Breast epithelium (tissue), 4 donors: ENCODE measurements around the gene STYK1. TPM values are rescaled to one million over a fixed set of nuclear protein-coding genes. Genes with fewer than 3 reads are reported as not detected.

Source experiments
- DNase-seq, 2 donors: peaks; one replicate each; pipeline ENCODE4 v3.0.0-alpha.2; 2019; ENCODE audit warnings: low spot score in 2 of 2
- H3K27ac ChIP-seq, 2 donors: fragments of 200-600 bp; sonication (generic) in 1 of 2; one replicate each; pipeline ENCODE4 v1.5.1; 2016 to 2019; ENCODE audit warnings: mild to moderate bottlenecking in 1 of 2
- H3K27me3 ChIP-seq, 2 donors: fragments of 200-600 bp; sonication (generic) in 1 of 2; one replicate each; pipeline versions ENCODE4 v1.5.1 to v1.6.0; 2017 to 2019; ENCODE audit warnings: control low read depth in 1 of 2, mild to moderate bottlenecking in 1 of 2
- H3K36me3 ChIP-seq: fragments of 200-600 bp; one replicate; pipeline ENCODE4 v1.5.1; 2019
- H3K4me1 ChIP-seq, 2 donors: fragments of 200-600 bp; sonication (generic); one replicate each; pipeline ENCODE4 v1.5.1; 2016 to 2019; ENCODE audit warnings: control low read depth in 1 of 2
- H3K4me3 ChIP-seq, 3 donors: fragments of 200-600 bp; sonication (generic); 1 replicate in 2 of 3; 2 replicates in 1 of 3; pipeline ENCODE4 v1.5.1; 2016 to 2019; ENCODE audit warnings: mild to moderate bottlenecking in 3 of 3, moderate library complexity in 2 of 3
- H3K9me3 ChIP-seq, 2 donors: fragments of 200-600 bp; sonication (generic) in 1 of 2; one replicate each; pipeline ENCODE4 v1.5.1; 2016 to 2019; ENCODE audit warnings: control low read depth in 1 of 2
- CTCF ChIP-seq, 3 donors: fragments of 450-650 bp; IDR thresholded peaks; one replicate each; pipeline ENCODE4 v1.5.1; 2016 to 2017; ENCODE audit warnings: antibody characterized with exemption in 3 of 3, mild to moderate bottlenecking in 3 of 3, moderate library complexity in 3 of 3
- POLR2A ChIP-seq: fragments of 450-650 bp; IDR thresholded peaks from one replicate; pipeline ENCODE4 v1.6.1; 2016; ENCODE audit warnings: antibody characterized with exemption, mild to moderate bottlenecking, moderate library complexity
- POLR2AphosphoS5 ChIP-seq, 3 donors: sonication (generic); formaldehyde crosslinking; IDR thresholded peaks; one replicate each; pipeline ENCODE4 v1.6.1; 2017; ENCODE audit warnings: antibody characterized with exemption in 3 of 3
- intact Hi-C: fragments of 100-400 bp; cut with DNase I; formaldehyde crosslinking; loops from one replicate; pipeline ENCODE4 v1.15.1; 2023; ENCODE audit warnings: low total_unique reads
- total RNA-seq, 3 donors: library from RNA; depleted of rRNA; stranded (reverse); fragments of >200 nt; gene quantifications; one replicate each; pipeline ENCODE4 v1.1.0, GENCODE V29; 2016

STYK1 gene
- total RNA-seq, 3 donors from 2014 or later = 0.32 to 4.9 (median 3.5) TPM

DNA sequence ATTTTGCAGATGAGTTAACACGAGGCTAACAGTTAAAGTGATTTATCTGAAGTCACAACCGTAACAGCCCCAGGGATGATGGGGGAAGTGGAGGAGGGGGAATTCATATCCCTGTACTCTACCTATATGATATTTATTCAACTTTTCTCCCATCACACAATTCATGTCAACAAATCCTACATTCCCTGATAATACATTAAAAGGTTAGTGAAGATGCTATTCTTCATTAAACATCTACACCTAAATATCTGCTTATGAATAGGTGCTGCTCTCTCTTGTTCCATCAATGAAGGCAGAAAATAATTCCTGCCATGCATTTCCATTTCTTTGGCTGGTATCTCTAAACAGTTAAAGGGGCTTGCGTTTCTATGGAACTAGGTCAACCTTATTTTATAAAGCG is 42.4 kb upstream of the STYK1 start:
- no peak for DNase-seq
- Histone ChIP-seq H3K27ac (peak overlapping the region; percentile 81 to 100), H3K36me3 (peaks cover 2% of the 10 kb centered on the region), H3K27me3 (no peaks in the 10 kb centered on the region), H3K9me3 (no peaks in the 10 kb centered on the region), H3K4me3 (peak overlapping the region in 2 of 3 donors; percentile 14 to 48), H3K4me1 (peaks cover 0 to 18% of the 10 kb centered on the region in 2 donors)
- TF ChIP-seq POLR2A (no peak), POLR2AphosphoS5 (IDR thresholded peaks at IDR 0.05) (no peak), CTCF (IDR thresholded peaks at IDR 0.05) (no peak)
- intact Hi-C loops = no loop called here

GRCh38 chr12:10715491-10715890 is 41.6 kb upstream of the STYK1 start:
- H3K27ac ChIP-seq = peak overlapping the region; percentile 81 to 100
- H3K4me1 ChIP-seq = peaks cover 0 to 18% of the 10 kb centered on the region in 2 donors
- no peak for DNase-seq
- H3K4me3 ChIP-seq = no peak overlapping the region
- TF ChIP-seq CTCF (IDR thresholded peaks at IDR 0.05) (no peak), POLR2AphosphoS5 (IDR thresholded peaks at IDR 0.05) (no peak), POLR2A (no peak)
- intact Hi-C loops = no loop called here
- no peaks in the 10 kb centered on the region for H3K27me3 ChIP-seq
- H3K9me3 ChIP-seq = no peaks in the 10 kb centered on the region
- peaks cover 6% of the 10 kb centered on the region for H3K36me3 ChIP-seq

- H3K4me3 ChIP-seq = no peak overlapping the region
- H3K4me1 ChIP-seq = no peaks in the 10 kb centered on the region
- H3K27ac ChIP-seq = peak overlapping the region in 1 of 2 donors; percentile 20
- peaks cover 6% of the 10 kb centered on the region for H3K36me3 ChIP-seq
- H3K27me3 ChIP-seq = no peaks in the 10 kb centered on the region
- intact Hi-C loops = no loop called here
- no peak for TF ChIP-seq POLR2AphosphoS5 (IDR thresholded peaks at IDR 0.05)
- TF ChIP-seq CTCF (IDR thresholded peaks at IDR 0.05) = no peak
- no peak for TF ChIP-seq POLR2A
- no peaks in the 10 kb centered on the region for H3K9me3 ChIP-seq
- DNase-seq = no peak
These were observed 36.0 kb upstream of the STYK1 start for GRCh38 chr12:10709808-10710207.

GRCh38 chr12:10708862-10709261 is 35.0 kb upstream of the STYK1 start:
- intact Hi-C loops = no loop called here
- Histone ChIP-seq H3K27ac (peak overlapping the region in 1 of 2 donors; percentile 48), H3K4me3 (no peak overlapping the region), H3K4me1 (no peaks in the 10 kb centered on the region), H3K36me3 (peaks cover 6% of the 10 kb centered on the region), H3K27me3 (no peaks in the 10 kb centered on the region), H3K9me3 (no peaks in the 10 kb centered on the region)
- DNase-seq = no peak
- TF ChIP-seq CTCF (IDR thresholded peaks at IDR 0.05) (no peak), POLR2A (no peak), POLR2AphosphoS5 (IDR thresholded peaks at IDR 0.05) (no peak)

- intact Hi-C loops = no loop called here
- peaks cover 11% of the 10 kb centered on the region for H3K36me3 ChIP-seq
- TF ChIP-seq CTCF (IDR thresholded peaks at IDR 0.05) = no peak
These were observed 31.8 kb upstream of the STYK1 start for GRCh38 chr12:10705655-10706054.

More at GRCh38 chr12:10705655-10706054, 31.8 kb upstream of the STYK1 start:
- Histone ChIP-seq H3K27me3 (no peaks in the 10 kb centered on the region), H3K4me1 (no peaks in the 10 kb centered on the region), H3K4me3 (no peak overlapping the region), H3K9me3 (no peaks in the 10 kb centered on the region), H3K27ac (peak overlapping the region in 1 of 2 donors; percentile 61)
- no peak for DNase-seq
